ENCODE results near the gene SRSF9. TPM values are rescaled to one million over a fixed set of nuclear protein-coding genes. Genes with fewer than 3 reads are reported as not detected.

The SRSF9 gene
- total and polyA plus RNA-seq, 2 of the 4 experiments (the other 2 are of a cell fraction), result 102 to 143 TPM

GRCh38 chr12:120421701-120422100 is 47.8 kb downstream of the SRSF9 start:
- Histone ChIP-seq H4K8ac (ENCODE audit: low read depth in 2 of 2, low read length in 2 of 2) (no peak overlapping the region), H2AK5ac (ENCODE audit: low read depth, low read length) (no peak overlapping the region), H4K20me1 (ENCODE audit: insufficient read depth, low read length) (no peaks in the 10 kb centered on the region), H3K27me3 (ENCODE audit: control insufficient read depth, insufficient read depth, low read length) (peaks cover 27% of the 10 kb centered on the region), H2BK5ac (ENCODE audit: low read depth, low read length, poor library complexity, severe bottlenecking) (no peak overlapping the region), H2AK9ac (replicated peaks; ENCODE audit: low read depth, low read length, poor library complexity) (no peak overlapping the region), H3K4me1 (ENCODE audit: control insufficient read depth, insufficient read depth, low read length) (no peaks in the 10 kb centered on the region), H3K4me2 (ENCODE audit: low read depth, low read length) (no peak overlapping the region), H3K79me1 (ENCODE audit: low read depth in 1 of 2, low read length in 2 of 2) (no peaks in the 10 kb centered on the region), H3K56ac (ENCODE audit: extremely low read depth, insufficient read depth, low read length) (no peak overlapping the region), H3K9me3 (ENCODE audit: control insufficient read depth, insufficient read depth, low read length) (no peaks in the 10 kb centered on the region), H3K18ac (ENCODE audit: low read depth, low read length) (no peak overlapping the region), H3K9me1 (ENCODE audit: insufficient read depth, low read length) (no peaks in the 10 kb centered on the region), H3K23ac (ENCODE audit: low read depth, low read length) (no peak overlapping the region), H3K4me3 (ENCODE audit: insufficient read depth, low read depth, low read length) (no peak overlapping the region), H3K9ac (ENCODE audit: low read depth, low read length) (no peak overlapping the region), H2BK15ac (ENCODE audit: low read depth, low read length) (no peak overlapping the region), H2AFZ (replicated peaks; ENCODE audit: low read length, poor library complexity) (no peak overlapping the region), H2BK120ac (ENCODE audit: low read depth, low read length) (no peak overlapping the region), H4K5ac (ENCODE audit: low read depth, low read length) (no peak overlapping the region), H3K36me3 (ENCODE audit: control insufficient read depth, insufficient read depth, low read length) (no peaks in the 10 kb centered on the region), H2BK20ac (ENCODE audit: low read depth, low read length) (no peak overlapping the region), H3K27ac (ENCODE audit: insufficient read depth, low read length) (no peak overlapping the region), H4K91ac (ENCODE audit: insufficient read depth, low read depth, low read length) (no peak overlapping the region), H3K4ac (ENCODE audit: low read depth, low read length) (no peak overlapping the region), H3K14ac (replicated peaks; ENCODE audit: low read depth, low read length) (no peak overlapping the region)
- in situ Hi-C loops (cut with MboI; ENCODE audit: low sequenced_read_pairs) (no loop called here), dilution Hi-C loops (cut with HindIII; ENCODE audit: low sequenced_read_pairs, unreplicated experiment) (no loop called here), intact Hi-C loops (cut with micrococcal nuclease) (no loop called here)
- CTCF ChIA-PET, result no interaction called here
- TF ChIP-seq CHD1 (IDR thresholded peaks at IDR 0.05; ENCODE audit: low read depth, low read length) (no peak), NFE2L2 (IDR thresholded peaks at IDR 0.05; ENCODE audit: low read depth, low read length) (no peak), RCOR1 (IDR thresholded peaks at IDR 0.05; ENCODE audit: insufficient replicate concordance, low read length) (no peak), CEBPB (IDR thresholded peaks at IDR 0.05; ENCODE audit: low read depth, low read length) (no peak), BHLHE40 (IDR thresholded peaks at IDR 0.05; ENCODE audit: low read depth, low read length) (no peak), USF2 (IDR thresholded peaks at IDR 0.05; ENCODE audit: low read depth, low read length) (no peak), SMC3 (IDR thresholded peaks at IDR 0.05; ENCODE audit: low read depth, low read length) (no peak), MAZ (IDR thresholded peaks at IDR 0.05; ENCODE audit: borderline replicate concordance, low read depth, low read length) (no peak), CTCF (conservative IDR thresholded peaks at IDR 0.05; ENCODE audit: low read depth, low read length) (no peak), RFX5 (IDR thresholded peaks at IDR 0.05; ENCODE audit: low read depth, low read length) (no peak), MAFK (IDR thresholded peaks at IDR 0.05; ENCODE audit: low read depth, low read length) (no peak), MXI1 (IDR thresholded peaks at IDR 0.05; ENCODE audit: borderline replicate concordance, low read depth, low read length) (no peak)
- DNase-seq, result no peak
- no TSS peak for BruUV-seq (replicated peaks)
- ATAC-seq (ENCODE audit: low read depth), result no peak
- POLR2A ChIA-PET (ENCODE audit: unreplicated experiment), result no interaction called here
- WGBS, 2 experiments (ENCODE audit: extremely low coverage in 2 of 2, insufficient read length in 1 of 2), result 66% methylated on average over 3 of the region's 4 CpGs; no CpG with 5 or more reads in 1 of the 2 experiments
